ENCODE data around the gene MED13. TPM values are rescaled to one million over a fixed set of nuclear protein-coding genes. Genes with fewer than 3 reads are reported as not detected.

MED13 gene
- total and polyA plus RNA-seq, 9 donors = 15.9 to 40.6 (median 27.1) TPM

DNA sequence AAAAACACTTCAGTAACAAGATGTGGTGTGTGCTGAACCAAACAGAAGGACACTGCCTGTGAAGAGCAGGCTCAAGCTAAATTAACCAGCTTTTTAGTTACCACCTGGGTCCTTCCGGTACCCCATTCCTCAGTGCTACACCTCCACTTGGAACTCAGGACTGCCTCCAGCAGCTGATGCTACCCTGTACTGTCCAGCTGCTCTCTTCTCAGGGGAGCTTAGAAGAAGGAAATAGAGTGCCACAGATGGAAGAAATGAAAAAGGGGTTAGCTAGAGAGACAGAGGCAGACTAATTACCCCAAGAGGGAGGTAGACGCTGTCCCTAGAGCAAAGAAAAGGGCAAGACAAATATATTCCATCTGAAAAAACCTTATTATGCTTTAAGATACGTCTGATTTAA lies 5.7 kb downstream of the MED13 start:
- WGBS (ENCODE audit: insufficient coverage) = no CpG with 5 or more reads among the region's 3 CpGs
- no peak for DNase-seq
- Histone ChIP-seq H3K4me1 (ENCODE audit: control insufficient read depth, insufficient read depth, low read length) (peaks cover 5% of the 10 kb centered on the region), H3K9me3 (replicated peaks; ENCODE audit: control insufficient read depth, low read depth, low read length) (no peaks in the 10 kb centered on the region), H3K36me3 (ENCODE audit: control insufficient read depth, insufficient read depth, low read length) (peaks cover 9% of the 10 kb centered on the region), H3K27me3 (ENCODE audit: control insufficient read depth, insufficient read depth, low read length) (no peaks in the 10 kb centered on the region), H3K4me3 (ENCODE audit: low read length) (no peak overlapping the region), H3K27ac (ENCODE audit: low read length) (no peak overlapping the region)

DNA sequence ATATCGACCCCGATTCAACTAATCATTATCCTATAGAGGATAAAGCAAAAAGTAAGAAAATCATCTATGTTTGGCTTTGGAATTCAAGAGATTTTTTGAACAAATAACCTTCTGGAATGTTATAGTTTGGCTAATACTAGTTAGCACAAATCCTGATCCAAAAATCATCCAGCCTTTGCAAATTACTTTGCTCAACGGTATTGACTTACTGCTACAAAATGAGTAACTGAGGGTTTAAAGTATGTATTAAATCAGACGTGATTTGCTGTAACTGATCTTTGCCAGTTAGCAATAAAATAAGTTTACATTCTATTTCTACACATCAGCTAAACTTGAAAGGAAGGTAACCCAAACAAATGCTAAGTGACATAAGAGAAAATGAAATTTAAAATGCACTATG lies 6.5 kb downstream of the MED13 start:
- Histone ChIP-seq H3K36me3 (ENCODE audit: control insufficient read depth, insufficient read depth, low read length) (peaks cover 9% of the 10 kb centered on the region), H3K27ac (ENCODE audit: low read length) (no peak overlapping the region), H3K4me1 (ENCODE audit: control insufficient read depth, insufficient read depth, low read length) (peaks cover 5% of the 10 kb centered on the region)

GRCh38 chr17:62057696-62058095 lies 7.4 kb downstream of the MED13 start:
- peaks cover 5% of the 10 kb centered on the region for H3K4me1 ChIP-seq (ENCODE audit: control insufficient read depth, insufficient read depth, low read length)
- H3K27me3 ChIP-seq (ENCODE audit: control insufficient read depth, insufficient read depth, low read length) = no peaks in the 10 kb centered on the region
- WGBS (ENCODE audit: insufficient coverage) = no CpG with 5 or more reads among the region's 1 CpG
- H3K36me3 ChIP-seq (ENCODE audit: control insufficient read depth, insufficient read depth, low read length) = peaks cover 9% of the 10 kb centered on the region
- H3K27ac ChIP-seq (ENCODE audit: low read length) = no peak overlapping the region
- no peaks in the 10 kb centered on the region for H3K9me3 ChIP-seq (replicated peaks; ENCODE audit: control insufficient read depth, low read depth, low read length)
- no peak overlapping the region for H3K4me3 ChIP-seq (ENCODE audit: low read length)
- peak; percentile 35 for DNase-seq

More for the DNA sequence above, 6.5 kb downstream of the MED13 start:
- no peak for DNase-seq
- no peaks in the 10 kb centered on the region for H3K9me3 ChIP-seq (replicated peaks; ENCODE audit: control insufficient read depth, low read depth, low read length)
- no peak overlapping the region for H3K4me3 ChIP-seq (ENCODE audit: low read length)
- no peaks in the 10 kb centered on the region for H3K27me3 ChIP-seq (ENCODE audit: control insufficient read depth, insufficient read depth, low read length)
- no CpG with 5 or more reads among the region's 4 CpGs for WGBS (ENCODE audit: insufficient coverage)

DNA sequence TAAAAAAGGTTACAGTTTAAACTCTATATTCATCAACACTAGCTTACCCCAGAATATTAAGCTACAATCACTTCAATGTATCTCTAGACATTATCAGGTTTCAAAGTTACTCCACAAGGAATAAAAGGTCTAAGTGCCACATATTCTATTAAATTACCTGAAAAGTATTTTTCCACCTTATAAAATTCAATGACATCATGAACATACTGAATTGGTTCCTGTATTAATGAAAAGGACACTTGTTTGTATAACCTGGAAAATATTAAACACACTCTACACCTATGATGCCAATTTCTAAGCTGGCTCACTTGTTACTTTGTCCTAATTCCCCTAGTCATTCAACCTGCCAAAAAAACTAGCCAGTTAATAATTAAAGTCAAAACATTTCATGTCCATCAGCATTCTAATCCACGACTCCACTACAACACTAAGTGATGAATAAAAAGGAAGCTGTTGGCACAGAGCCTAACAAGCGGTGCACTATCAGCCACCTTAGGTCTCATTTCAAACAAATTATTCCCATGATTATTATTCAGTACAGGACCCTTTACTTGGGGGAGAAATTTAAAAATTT lies 12.2 kb downstream of the MED13 start:
- Histone ChIP-seq H3K27me3 (ENCODE audit: control insufficient read depth, insufficient read depth, low read length) (no peaks in the 10 kb centered on the region), H3K9me3 (replicated peaks; ENCODE audit: control insufficient read depth, low read depth, low read length) (no peaks in the 10 kb centered on the region), H3K4me1 (ENCODE audit: control insufficient read depth, insufficient read depth, low read length) (peaks cover 2% of the 10 kb centered on the region), H3K36me3 (ENCODE audit: control insufficient read depth, insufficient read depth, low read length) (peaks cover 12% of the 10 kb centered on the region), H3K27ac (ENCODE audit: low read length) (no peak overlapping the region), H3K4me3 (ENCODE audit: low read length) (no peak overlapping the region)
- no CpG with 5 or more reads among the region's 2 CpGs for WGBS (ENCODE audit: insufficient coverage)
- DNase-seq = no peak

- Histone ChIP-seq H3K36me3 (ENCODE audit: control insufficient read depth, insufficient read depth, low read length) (peaks cover 21% of the 10 kb centered on the region), H3K27me3 (ENCODE audit: control insufficient read depth, insufficient read depth, low read length) (no peaks in the 10 kb centered on the region), H3K4me3 (ENCODE audit: low read length) (no peak overlapping the region), H3K4me1 (ENCODE audit: control insufficient read depth, insufficient read depth, low read length) (no peaks in the 10 kb centered on the region), H3K9me3 (replicated peaks; ENCODE audit: control insufficient read depth, low read depth, low read length) (no peaks in the 10 kb centered on the region), H3K27ac (ENCODE audit: low read length) (no peak overlapping the region)
- no CpG with 5 or more reads among the region's 2 CpGs for WGBS (ENCODE audit: insufficient coverage)
- no peak for DNase-seq
Measured at GRCh38 chr17:62051053-62051452, 14.0 kb downstream of the MED13 start.

GRCh38 chr17:62049299-62049698 lies 15.8 kb downstream of the MED13 start:
- no peaks in the 10 kb centered on the region for H3K9me3 ChIP-seq (replicated peaks; ENCODE audit: control insufficient read depth, low read depth, low read length)
- peaks cover 25% of the 10 kb centered on the region for H3K36me3 ChIP-seq (ENCODE audit: control insufficient read depth, insufficient read depth, low read length)
- H3K27me3 ChIP-seq (ENCODE audit: control insufficient read depth, insufficient read depth, low read length) = no peaks in the 10 kb centered on the region
- DNase-seq = no peak
- WGBS (ENCODE audit: insufficient coverage) = 93% methylated on average over 4 of the region's 5 CpGs
- no peak overlapping the region for H3K4me3 ChIP-seq (ENCODE audit: low read length)
- no peak overlapping the region for H3K27ac ChIP-seq (ENCODE audit: low read length)
- H3K4me1 ChIP-seq (ENCODE audit: control insufficient read depth, insufficient read depth, low read length) = no peaks in the 10 kb centered on the region

DNA sequence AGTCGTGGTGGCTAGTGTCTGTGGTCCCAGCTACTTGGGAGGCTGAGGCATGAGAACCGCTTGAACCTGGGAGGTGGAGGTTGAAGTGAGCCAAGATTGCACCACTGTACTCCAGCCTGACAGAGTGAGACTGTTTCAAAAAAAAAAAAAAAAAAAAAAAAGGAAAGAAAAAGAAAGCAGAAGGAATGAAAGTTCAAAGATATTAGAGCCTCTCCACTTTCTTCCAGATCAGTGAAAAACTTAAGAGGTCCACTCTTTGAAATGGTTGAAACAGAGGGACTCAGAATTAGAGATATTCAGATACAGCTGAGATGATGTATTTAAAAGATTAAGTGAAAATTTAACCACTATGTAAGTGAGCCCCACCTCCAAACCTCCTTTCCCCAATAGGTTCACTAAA lies 16.8 kb downstream of the MED13 start:
- H3K27ac ChIP-seq (ENCODE audit: low read length) = no peak overlapping the region
- WGBS (ENCODE audit: insufficient coverage) = 100% methylated on average over 1 of the region's 2 CpGs
- H3K9me3 ChIP-seq (replicated peaks; ENCODE audit: control insufficient read depth, low read depth, low read length) = no peaks in the 10 kb centered on the region
- no peaks in the 10 kb centered on the region for H3K4me1 ChIP-seq (ENCODE audit: control insufficient read depth, insufficient read depth, low read length)
- no peaks in the 10 kb centered on the region for H3K27me3 ChIP-seq (ENCODE audit: control insufficient read depth, insufficient read depth, low read length)
- no peak for DNase-seq
- no peak overlapping the region for H3K4me3 ChIP-seq (ENCODE audit: low read length)
- H3K36me3 ChIP-seq (ENCODE audit: control insufficient read depth, insufficient read depth, low read length) = peaks cover 25% of the 10 kb centered on the region

GRCh38 chr17:62045517-62045916 lies 19.6 kb downstream of the MED13 start:
- WGBS (ENCODE audit: insufficient coverage) = no CpG with 5 or more reads among the region's 1 CpG
- Histone ChIP-seq H3K27ac (ENCODE audit: low read length) (no peak overlapping the region), H3K4me1 (ENCODE audit: control insufficient read depth, insufficient read depth, low read length) (no peaks in the 10 kb centered on the region), H3K36me3 (ENCODE audit: control insufficient read depth, insufficient read depth, low read length) (peaks cover 25% of the 10 kb centered on the region), H3K9me3 (replicated peaks; ENCODE audit: control insufficient read depth, low read depth, low read length) (no peaks in the 10 kb centered on the region), H3K4me3 (ENCODE audit: low read length) (no peak overlapping the region), H3K27me3 (ENCODE audit: control insufficient read depth, insufficient read depth, low read length) (no peaks in the 10 kb centered on the region)
- no peak for DNase-seq

GRCh38 chr17:62045109-62045508 lies 20.0 kb downstream of the MED13 start:
- WGBS (ENCODE audit: insufficient coverage) = no CpG with 5 or more reads among the region's 4 CpGs

GRCh38 chr17:62043602-62044001 lies 21.5 kb downstream of the MED13 start:
- Histone ChIP-seq H3K36me3 (ENCODE audit: control insufficient read depth, insufficient read depth, low read length) (peaks cover 24% of the 10 kb centered on the region), H3K27ac (ENCODE audit: low read length) (no peak overlapping the region), H3K27me3 (ENCODE audit: control insufficient read depth, insufficient read depth, low read length) (no peaks in the 10 kb centered on the region), H3K4me3 (ENCODE audit: low read length) (no peak overlapping the region), H3K4me1 (ENCODE audit: control insufficient read depth, insufficient read depth, low read length) (no peaks in the 10 kb centered on the region), H3K9me3 (replicated peaks; ENCODE audit: control insufficient read depth, low read depth, low read length) (no peaks in the 10 kb centered on the region)
- no peak for DNase-seq

More at GRCh38 chr17:62045109-62045508, 20.0 kb downstream of the MED13 start:
- H3K27me3 ChIP-seq (ENCODE audit: control insufficient read depth, insufficient read depth, low read length) = no peaks in the 10 kb centered on the region
- peaks cover 24% of the 10 kb centered on the region for H3K36me3 ChIP-seq (ENCODE audit: control insufficient read depth, insufficient read depth, low read length)
- no peak overlapping the region for H3K27ac ChIP-seq (ENCODE audit: low read length)
- no peak for DNase-seq
- H3K4me1 ChIP-seq (ENCODE audit: control insufficient read depth, insufficient read depth, low read length) = no peaks in the 10 kb centered on the region
- no peaks in the 10 kb centered on the region for H3K9me3 ChIP-seq (replicated peaks; ENCODE audit: control insufficient read depth, low read depth, low read length)
- no peak overlapping the region for H3K4me3 ChIP-seq (ENCODE audit: low read length)

- Histone ChIP-seq H3K4me1 (ENCODE audit: control insufficient read depth, insufficient read depth, low read length) (no peaks in the 10 kb centered on the region), H3K36me3 (ENCODE audit: control insufficient read depth, insufficient read depth, low read length) (peaks cover 22% of the 10 kb centered on the region), H3K27me3 (ENCODE audit: control insufficient read depth, insufficient read depth, low read length) (no peaks in the 10 kb centered on the region), H3K27ac (ENCODE audit: low read length) (no peak overlapping the region), H3K4me3 (ENCODE audit: low read length) (no peak overlapping the region), H3K9me3 (replicated peaks; ENCODE audit: control insufficient read depth, low read depth, low read length) (no peaks in the 10 kb centered on the region)
- no peak for DNase-seq
- no CpG with 5 or more reads among the region's 2 CpGs for WGBS (ENCODE audit: insufficient coverage)
Measured at GRCh38 chr17:62043140-62043539, 21.9 kb downstream of the MED13 start.
